ENCODE results near the gene CNTRL.

The CNTRL gene

GRCh38 chr9:121204611-121205010 lies 129.9 kb downstream of the CNTRL start:
- no peak for DNase-seq

- no peak for DNase-seq
Measured at GRCh38 chr9:121206516-121207370, 132.0 kb downstream of the CNTRL start.

GRCh38 chr9:121207371-121207940 lies 132.7 kb downstream of the CNTRL start:
- no peak for DNase-seq

GRCh38 chr9:121210536-121210935 lies 135.8 kb downstream of the CNTRL start:
- DNase-seq = no peak

GRCh38 chr9:121213136-121213806 lies 138.5 kb downstream of the CNTRL start:
- no peak for DNase-seq

GRCh38 chr9:121214005-121214404 lies 139.2 kb downstream of the CNTRL start:
- no peak for DNase-seq

GRCh38 chr9:121216271-121216805 lies 141.6 kb downstream of the CNTRL start:
- no peak for DNase-seq

GRCh38 chr9:121217609-121218292 lies 143.0 kb downstream of the CNTRL start:
- DNase-seq = no peak

GRCh38 chr9:121218357-121219027 lies 143.7 kb downstream of the CNTRL start:
- no peak for DNase-seq

- DNase-seq = no peak
Measured at GRCh38 chr9:121219530-121219929, 144.8 kb downstream of the CNTRL start.

- DNase-seq = no peak
Measured at GRCh38 chr9:121220996-121221663, 146.4 kb downstream of the CNTRL start.

- no peak for DNase-seq
Measured at GRCh38 chr9:121221664-121222055, 146.9 kb downstream of the CNTRL start.

- DNase-seq = no peak
Measured at GRCh38 chr9:121222524-121223171, 147.9 kb downstream of the CNTRL start.

- no peak for DNase-seq
Measured at GRCh38 chr9:121225240-121225639, 150.5 kb downstream of the CNTRL start.

- DNase-seq = no peak
Measured at GRCh38 chr9:121226175-121226574, 151.4 kb downstream of the CNTRL start.

Data from NCI-H1436 treated with DMSO at 0.1 percent for 48 hours (cell line).